ENCODE data around the gene GNAO1.

GNAO1 gene

GRCh38 chr16:56228476-56228875, 37.2 kb downstream of the GNAO1 start:
- DNase-seq (ENCODE audit: low read depth): no peak
- no peak overlapping the region for H3K4me3 ChIP-seq (ENCODE audit: control insufficient read depth, low read depth, low read length)
- no peak for TF ChIP-seq CTCF (IDR thresholded peaks at IDR 0.05; ENCODE audit: control insufficient read depth, insufficient read depth, low read depth, low read length, missing control alignments)

GRCh38 chr16:56233795-56234566, 42.7 kb downstream of the GNAO1 start:
- DNase-seq (ENCODE audit: low read depth): no peak
- no peak overlapping the region for H3K4me3 ChIP-seq (ENCODE audit: control insufficient read depth, low read depth, low read length)
- TF ChIP-seq CTCF (IDR thresholded peaks at IDR 0.05; ENCODE audit: control insufficient read depth, insufficient read depth, low read depth, low read length, missing control alignments): no peak

- DNase-seq (ENCODE audit: low read depth): no peak
- H3K4me3 ChIP-seq (ENCODE audit: control insufficient read depth, low read depth, low read length): no peak overlapping the region
- no peak for TF ChIP-seq CTCF (IDR thresholded peaks at IDR 0.05; ENCODE audit: control insufficient read depth, insufficient read depth, low read depth, low read length, missing control alignments)
Measured at GRCh38 chr16:56234737-56235136, 43.4 kb downstream of the GNAO1 start.

- no peak overlapping the region for H3K4me3 ChIP-seq (ENCODE audit: control insufficient read depth, low read depth, low read length)
- no peak for TF ChIP-seq CTCF (IDR thresholded peaks at IDR 0.05; ENCODE audit: control insufficient read depth, insufficient read depth, low read depth, low read length, missing control alignments)
- no peak for DNase-seq (ENCODE audit: low read depth)
Measured at GRCh38 chr16:56237451-56237930, 46.2 kb downstream of the GNAO1 start.

- DNase-seq (ENCODE audit: low read depth): no peak
- no peak for TF ChIP-seq CTCF (IDR thresholded peaks at IDR 0.05; ENCODE audit: control insufficient read depth, insufficient read depth, low read depth, low read length, missing control alignments)
- H3K4me3 ChIP-seq (ENCODE audit: control insufficient read depth, low read depth, low read length): no peak overlapping the region
Measured at GRCh38 chr16:56238188-56238587, 46.9 kb downstream of the GNAO1 start.

- no peak overlapping the region for H3K4me3 ChIP-seq (ENCODE audit: control insufficient read depth, low read depth, low read length)
- no peak for TF ChIP-seq CTCF (IDR thresholded peaks at IDR 0.05; ENCODE audit: control insufficient read depth, insufficient read depth, low read depth, low read length, missing control alignments)
- peak; percentile 7 for DNase-seq (ENCODE audit: low read depth)
Measured at GRCh38 chr16:56241596-56241995, 50.3 kb downstream of the GNAO1 start.
